ENCODE results near the gene ZNF438. TPM values are rescaled to one million over a fixed set of nuclear protein-coding genes. Genes with fewer than 3 reads are reported as not detected.

Gene ZNF438
- total RNA-seq, 1 experiment from 2014 or later: 0.83 TPM

DNA sequence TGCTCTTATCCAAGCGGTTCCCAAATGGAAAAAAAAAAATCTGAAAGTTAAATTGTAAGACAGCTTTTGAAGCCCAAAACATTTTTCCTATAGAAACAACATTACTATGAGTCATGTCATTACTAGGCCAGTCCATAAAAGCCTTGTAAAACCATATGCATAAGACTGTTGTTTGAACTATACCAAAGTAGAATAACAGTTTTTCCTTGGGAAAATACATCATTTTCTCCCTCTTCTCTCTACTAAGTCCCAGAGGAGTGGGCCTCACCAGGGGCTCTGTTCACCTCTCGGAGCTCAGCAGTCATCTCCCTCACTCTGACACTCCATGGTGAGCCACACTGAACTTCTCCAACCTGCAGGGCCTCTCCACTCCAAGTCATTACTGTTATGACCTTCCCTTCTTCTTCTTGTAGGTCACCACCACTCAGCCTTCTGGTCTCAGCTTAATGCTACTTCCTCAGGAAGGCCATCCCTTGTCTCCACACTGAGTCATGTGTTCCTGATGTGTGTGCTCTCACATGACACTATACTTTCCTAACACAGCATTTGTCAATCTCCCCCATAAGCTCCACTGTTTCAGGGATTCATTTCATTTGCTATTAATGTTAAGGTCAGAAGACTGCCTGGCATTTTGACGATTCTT, 32.5 kb downstream of the ZNF438 start:
- no peak overlapping the region for H3K14ac ChIP-seq (ENCODE audit: insufficient read depth, low read length)
- no peaks in the 10 kb centered on the region for H3K79me1 ChIP-seq (ENCODE audit: insufficient read depth, low read depth, low read length, poor library complexity, severe bottlenecking)
- no peak overlapping the region for H4K5ac ChIP-seq (ENCODE audit: insufficient read length, low read depth, low read length)
- WGBS (ENCODE audit: extremely low coverage, insufficient read length, low lambda C conversion rate): no CpG with 5 or more reads among the region's 3 CpGs
- Mint-ChIP-seq H3K27ac (no peak overlapping the region), H3K36me3 (ENCODE audit: insufficient read depth in 1 of 3, low read depth in 3 of 3) (peaks cover 3 to 18% (median 8%) of the 10 kb centered on the region in 3 experiments; a peak in 6 of 7 replicates), H3K4me3 (no peak overlapping the region), H3K4me1 (peaks cover 5 to 9% of the 10 kb centered on the region in 2 experiments), H3K27me3 (ENCODE audit: low read depth) (no peaks in the 10 kb centered on the region), H3K9me3 (peaks cover 14 to 17% of the 10 kb centered on the region in 2 experiments)
- no peaks in the 10 kb centered on the region for H3K4me1 ChIP-seq (ENCODE audit: insufficient read depth, low read length)
- H3K27ac ChIP-seq (ENCODE audit: insufficient read length, low read depth, low read length): no peak overlapping the region
- H3K9me3 ChIP-seq (ENCODE audit: control insufficient read depth, low read depth, low read length): no peaks in the 10 kb centered on the region
- TF ChIP-seq, protein P1, sequence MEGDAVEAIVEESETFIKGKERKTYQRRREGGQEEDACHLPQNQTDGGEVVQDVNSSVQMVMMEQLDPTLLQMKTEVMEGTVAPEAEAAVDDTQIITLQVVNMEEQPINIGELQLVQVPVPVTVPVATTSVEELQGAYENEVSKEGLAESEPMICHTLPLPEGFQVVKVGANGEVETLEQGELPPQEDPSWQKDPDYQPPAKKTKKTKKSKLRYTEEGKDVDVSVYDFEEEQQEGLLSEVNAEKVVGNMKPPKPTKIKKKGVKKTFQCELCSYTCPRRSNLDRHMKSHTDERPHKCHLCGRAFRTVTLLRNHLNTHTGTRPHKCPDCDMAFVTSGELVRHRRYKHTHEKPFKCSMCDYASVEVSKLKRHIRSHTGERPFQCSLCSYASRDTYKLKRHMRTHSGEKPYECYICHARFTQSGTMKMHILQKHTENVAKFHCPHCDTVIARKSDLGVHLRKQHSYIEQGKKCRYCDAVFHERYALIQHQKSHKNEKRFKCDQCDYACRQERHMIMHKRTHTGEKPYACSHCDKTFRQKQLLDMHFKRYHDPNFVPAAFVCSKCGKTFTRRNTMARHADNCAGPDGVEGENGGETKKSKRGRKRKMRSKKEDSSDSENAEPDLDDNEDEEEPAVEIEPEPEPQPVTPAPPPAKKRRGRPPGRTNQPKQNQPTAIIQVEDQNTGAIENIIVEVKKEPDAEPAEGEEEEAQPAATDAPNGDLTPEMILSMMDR (conservative IDR thresholded peaks at IDR 0.05): no peak
- H2BK20ac ChIP-seq (ENCODE audit: low read depth, low read length, poor library complexity, severe bottlenecking): no peak overlapping the region
- no peak overlapping the region for H2BK12ac ChIP-seq (ENCODE audit: insufficient read length, low read depth, low read length)
- H4K91ac ChIP-seq (ENCODE audit: insufficient read length, low read depth, low read length): no peak overlapping the region
- H3K79me2 ChIP-seq (ENCODE audit: insufficient read depth, low read length): no peaks in the 10 kb centered on the region
- no peak overlapping the region for H3K23ac ChIP-seq (ENCODE audit: insufficient read length, low read depth, low read length)
- H3K56ac ChIP-seq (ENCODE audit: insufficient read length, low read depth, low read length): no peak overlapping the region
- no peak overlapping the region for H3K4me2 ChIP-seq (ENCODE audit: insufficient read depth, insufficient read length, low read length)
- H3K27me3 ChIP-seq (ENCODE audit: insufficient read depth, low read length): no peaks in the 10 kb centered on the region
- H2AFZ ChIP-seq (ENCODE audit: low read length): no peak overlapping the region
- H2BK5ac ChIP-seq (ENCODE audit: insufficient read length, low read length): no peak overlapping the region
- no peak overlapping the region for H2BK120ac ChIP-seq (ENCODE audit: low read depth, low read length, poor library complexity, severe bottlenecking)
- no peak overlapping the region for H2AK5ac ChIP-seq (ENCODE audit: insufficient read length, low read length)
- H4K20me1 ChIP-seq (ENCODE audit: control insufficient read depth, insufficient read depth, insufficient read length): no peaks in the 10 kb centered on the region
- H4K8ac ChIP-seq (replicated peaks; ENCODE audit: insufficient read length, low read depth, low read length): no peak overlapping the region
- no peak overlapping the region for H3T11ph ChIP-seq (ENCODE audit: low read length)
- no peak for DNase-seq
- no peak overlapping the region for H3K4ac ChIP-seq (ENCODE audit: low read depth, low read length)
- no peak overlapping the region for H2BK15ac ChIP-seq (ENCODE audit: low read depth, low read length)
- H3K18ac ChIP-seq (ENCODE audit: insufficient read length, low read depth, low read length): no peak overlapping the region
- no peak overlapping the region for H3K9ac ChIP-seq (ENCODE audit: extremely low read depth, insufficient read length, low read length)
- no peaks in the 10 kb centered on the region for H3K23me2 ChIP-seq (ENCODE audit: insufficient read length, low read depth, low read length, poor library complexity, severe bottlenecking)
